Activated T-cell treated with anti-CD3 and anti-CD28 coated beads, Interleukin-2, amount 50 U/mL, for 4 hours (primary cell): Measurements from ENCODE around the gene CCDC12. TPM values are rescaled to one million over a fixed set of nuclear protein-coding genes. Genes with fewer than 3 reads are reported as not detected.
A peak's percentile ranks its signal among the peaks of the same experiment; 100 is the strongest.
"Not testable (repeated sequence)": the region's sequence is repeated elsewhere in the genome, so short reads cannot be mapped to it uniquely, and the experiment has no call there.

Source experiments
- ATAC-seq, 2 donors: fragments of 200-7000 bp; cut with Tn5 transposase; one replicate each; pipeline ENCODE4 v1.10.0; 2021
- DNase-seq: peaks from one replicate; pipeline ENCODE4 v3.0.0-alpha.2; 2020
- H3K27me3 Mint-ChIP-seq: one replicate; pipeline ENCODE4 v1.8.0; 2021; ENCODE audit warnings: low read depth, mixed read lengths
- H3K36me3 Mint-ChIP-seq: one replicate; pipeline ENCODE4 v1.8.0; 2022; ENCODE audit warnings: mixed read lengths; ENCODE audit not compliant: insufficient read depth
- H3K4me1 Mint-ChIP-seq: one replicate; pipeline ENCODE4 v1.8.0; 2021; ENCODE audit warnings: low read depth, mixed read lengths
- H3K4me3 Mint-ChIP-seq: one replicate; pipeline ENCODE4 v1.8.0; 2021; ENCODE audit warnings: mild to moderate bottlenecking, moderate library complexity, mixed read lengths
- H3K9me3 Mint-ChIP-seq: one replicate; pipeline ENCODE4 v1.8.0; 2021; ENCODE audit warnings: mixed read lengths
- total RNA-seq, 3 donors: library from RNA; stranded (reverse); gene quantifications; one replicate each; pipeline ENCODE4 v1.2.1, GENCODE V29; 2021

CCDC12 gene
- total RNA-seq, 3 donors from 2014 or later: 75.9 to 77.6 (median 76.5) TPM

DNA sequence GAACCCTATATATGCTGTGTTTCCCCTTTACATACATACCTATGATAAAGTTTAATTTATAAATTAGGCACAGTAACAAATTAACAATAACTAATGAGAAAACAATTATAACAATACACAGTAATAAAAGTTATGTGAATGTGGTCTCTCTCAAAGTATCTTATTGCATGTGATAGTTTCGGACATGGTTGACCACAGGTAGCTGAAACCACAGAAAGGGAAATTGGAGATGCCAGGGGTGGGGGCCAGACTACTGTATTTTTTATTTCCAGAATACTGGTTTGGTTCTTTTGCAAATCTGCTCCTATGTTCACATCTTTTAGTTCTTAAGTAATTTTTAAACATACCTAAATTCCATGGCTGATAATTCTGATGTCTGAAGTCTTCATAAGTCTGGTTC is 58.3 kb downstream of the CCDC12 start:
- H3K36me3 Mint-ChIP-seq: peaks cover 45% of the 10 kb centered on the region
- peaks cover 24% of the 10 kb centered on the region for H3K4me1 Mint-ChIP-seq
- no peak overlapping the region for H3K4me3 Mint-ChIP-seq
- no peaks in the 10 kb centered on the region for H3K27me3 Mint-ChIP-seq
- no peak for ATAC-seq
- no peaks in the 10 kb centered on the region for H3K9me3 Mint-ChIP-seq
- no peak for DNase-seq

DNA sequence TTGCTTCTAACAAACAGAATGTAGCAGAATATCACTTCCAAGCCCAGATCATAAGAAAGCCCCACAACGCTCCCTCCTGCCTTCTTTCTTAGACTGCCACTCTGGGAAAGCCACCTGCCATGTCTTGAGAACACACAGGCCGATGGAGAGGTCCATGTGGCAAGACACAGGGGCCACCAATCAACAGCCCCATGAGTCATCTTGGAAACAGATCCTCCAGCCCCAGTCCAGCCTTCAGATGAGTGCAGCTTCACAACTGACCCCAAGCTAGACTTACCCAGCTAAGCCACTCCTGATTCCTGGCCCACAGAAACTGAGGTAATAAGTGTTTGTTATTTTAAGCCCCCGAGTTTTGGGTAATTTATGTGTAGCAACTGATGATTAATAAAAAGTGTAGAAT is 59.3 kb downstream of the CCDC12 start:
- H3K9me3 Mint-ChIP-seq: no peaks in the 10 kb centered on the region
- H3K36me3 Mint-ChIP-seq: peaks cover 42% of the 10 kb centered on the region
- DNase-seq (no peak), ATAC-seq (no peak)
- no peaks in the 10 kb centered on the region for H3K27me3 Mint-ChIP-seq
- peaks cover 28% of the 10 kb centered on the region for H3K4me1 Mint-ChIP-seq
- H3K4me3 Mint-ChIP-seq: no peak overlapping the region

DNA sequence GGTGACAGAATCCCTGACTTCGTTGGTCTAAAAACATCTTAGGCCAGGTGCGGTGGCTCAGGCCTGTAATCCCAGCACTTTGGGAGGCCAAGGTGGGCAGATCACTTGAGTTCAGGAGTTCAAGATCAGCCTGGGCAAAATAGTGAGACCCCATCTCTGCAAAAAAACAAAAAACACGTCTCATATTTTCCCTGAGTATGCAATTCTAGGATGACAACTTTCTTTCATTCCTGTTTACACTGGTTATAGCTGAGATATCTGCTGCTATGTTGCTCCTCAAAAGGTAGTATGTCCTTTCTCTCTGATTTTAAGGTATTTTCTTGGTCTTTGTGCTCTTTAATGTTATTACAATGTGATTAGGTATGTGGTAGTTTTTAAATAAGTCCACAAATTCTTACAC is 59.7 kb downstream of the CCDC12 start:
- H3K9me3 Mint-ChIP-seq: no peaks in the 10 kb centered on the region
- H3K27me3 Mint-ChIP-seq: no peaks in the 10 kb centered on the region
- no peak for DNase-seq
- H3K4me3 Mint-ChIP-seq: no peak overlapping the region
- no peak for ATAC-seq
- peaks cover 28% of the 10 kb centered on the region for H3K4me1 Mint-ChIP-seq
- H3K36me3 Mint-ChIP-seq: peaks cover 43% of the 10 kb centered on the region

DNA sequence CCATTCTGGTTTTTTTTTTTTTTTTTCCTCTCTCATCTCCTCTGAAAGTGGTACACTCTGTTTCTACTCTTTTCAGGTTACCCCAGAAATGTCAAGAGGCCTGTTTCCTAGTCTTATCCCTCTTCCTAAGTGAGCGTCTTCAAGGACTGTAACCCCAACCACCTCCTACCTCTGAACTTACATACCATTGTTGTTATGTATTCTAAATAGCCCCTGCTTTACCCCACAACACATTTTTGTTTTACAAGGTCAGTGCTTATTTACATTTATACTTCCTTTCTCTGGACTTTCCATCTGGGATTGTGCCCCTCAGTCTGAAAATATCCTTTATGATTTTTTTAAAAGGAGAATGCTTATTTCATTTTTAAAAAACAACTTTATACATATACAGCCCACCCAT is 60.3 kb downstream of the CCDC12 start:
- no peak for DNase-seq
- no peak for ATAC-seq
- Mint-ChIP-seq H3K9me3 (no peaks in the 10 kb centered on the region), H3K4me1 (peaks cover 28% of the 10 kb centered on the region), H3K27me3 (no peaks in the 10 kb centered on the region), H3K36me3 (peaks cover 43% of the 10 kb centered on the region), H3K4me3 (no peak overlapping the region)

DNA sequence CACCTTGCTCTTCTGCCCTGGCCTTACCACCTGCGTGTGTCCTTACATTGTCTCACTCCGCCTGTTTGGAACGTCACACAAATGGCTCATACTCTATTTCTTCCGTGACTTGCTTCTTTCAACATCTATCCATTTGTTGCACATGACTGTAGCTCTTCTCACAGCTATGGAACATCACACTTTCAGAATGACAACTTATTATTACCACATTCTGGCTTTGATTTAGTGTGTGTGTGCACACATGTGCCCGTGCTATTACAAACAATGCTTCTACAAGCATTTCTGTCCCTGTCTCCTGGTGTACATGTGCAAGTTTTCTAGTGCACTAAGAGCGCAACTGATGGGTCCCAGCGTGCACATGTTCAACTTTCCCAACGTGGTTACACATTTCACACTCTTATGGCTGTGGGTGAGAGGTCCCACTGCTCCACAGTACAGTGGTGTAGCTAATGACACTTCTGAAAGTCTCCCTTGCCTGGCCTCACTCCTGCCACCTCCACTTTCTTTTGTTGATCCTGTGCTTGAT is 61.2 kb downstream of the CCDC12 start:
- no peaks in the 10 kb centered on the region for H3K9me3 Mint-ChIP-seq
- peaks cover 43% of the 10 kb centered on the region for H3K36me3 Mint-ChIP-seq
- ATAC-seq (peak; percentile 65 to 68), DNase-seq (no peak)
- H3K4me1 Mint-ChIP-seq: peaks cover 28% of the 10 kb centered on the region
- no peak overlapping the region for H3K4me3 Mint-ChIP-seq
- H3K27me3 Mint-ChIP-seq: no peaks in the 10 kb centered on the region

DNA sequence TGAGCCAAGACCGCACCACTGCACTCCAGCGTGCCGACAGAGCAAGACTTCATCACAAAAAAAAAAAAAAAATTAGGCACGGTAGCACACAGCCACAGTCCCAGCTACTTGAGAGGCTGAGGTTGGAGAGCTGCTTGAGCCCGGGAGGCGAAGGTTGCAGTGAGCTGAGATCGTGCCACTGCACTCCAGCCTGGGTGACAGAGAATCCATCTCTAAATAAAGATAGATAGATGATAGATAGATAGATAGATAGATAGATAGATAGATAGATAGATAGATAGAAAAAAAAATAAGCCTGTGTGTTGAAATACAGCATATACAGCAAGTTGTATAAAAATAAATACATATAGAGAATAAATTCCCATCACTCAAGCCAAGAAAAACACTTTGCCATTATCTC is 61.7 kb downstream of the CCDC12 start:
- DNase-seq: no peak
- peaks cover 38% of the 10 kb centered on the region for H3K36me3 Mint-ChIP-seq
- no peaks in the 10 kb centered on the region for H3K9me3 Mint-ChIP-seq
- no peak overlapping the region for H3K4me3 Mint-ChIP-seq
- H3K27me3 Mint-ChIP-seq: no peaks in the 10 kb centered on the region
- peaks cover 28% of the 10 kb centered on the region for H3K4me1 Mint-ChIP-seq
- no peak for ATAC-seq

DNA sequence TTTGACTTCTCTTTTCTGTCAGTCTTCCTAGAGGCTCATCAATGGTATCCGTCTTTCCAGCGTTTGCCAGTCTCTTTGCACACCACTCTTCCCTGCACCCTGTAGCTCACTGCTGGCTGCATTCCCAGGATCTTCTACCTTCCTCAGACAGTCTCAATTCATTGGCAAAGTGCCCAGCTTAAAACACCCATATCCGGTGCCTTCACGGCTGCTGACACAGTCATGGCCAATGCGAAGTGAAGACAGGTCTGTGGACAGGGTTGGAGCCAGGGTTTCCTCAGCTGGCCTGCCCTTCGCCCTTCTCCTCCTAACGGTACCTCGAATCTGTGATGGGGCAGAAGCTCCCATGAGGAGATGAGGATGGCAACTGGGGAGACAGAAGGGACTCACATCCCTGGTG is 62.9 kb downstream of the CCDC12 start:
- Mint-ChIP-seq H3K27me3 (no peaks in the 10 kb centered on the region), H3K9me3 (no peaks in the 10 kb centered on the region), H3K4me1 (peaks cover 34% of the 10 kb centered on the region), H3K36me3 (peaks cover 30% of the 10 kb centered on the region), H3K4me3 (no peak overlapping the region)
- DNase-seq (no peak), ATAC-seq (no peak)

DNA sequence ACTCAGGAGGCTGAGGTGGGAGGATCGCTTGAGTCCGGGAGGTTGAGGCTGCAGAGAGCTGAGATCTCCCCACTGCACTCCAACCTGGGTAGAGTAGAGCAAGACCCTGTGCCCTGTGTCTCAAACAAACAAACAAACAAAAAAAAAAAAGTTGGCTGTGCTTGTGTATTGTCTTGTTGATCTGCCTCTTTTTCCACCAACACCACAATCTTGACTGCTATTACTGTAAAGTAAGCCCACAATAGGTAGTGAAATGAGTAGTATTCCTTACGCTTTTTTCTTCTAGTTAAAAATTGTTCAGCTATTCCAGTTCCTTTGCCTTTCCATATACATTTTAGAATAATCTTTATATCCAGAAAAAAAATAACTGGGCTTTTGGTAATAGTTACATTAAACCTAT is 63.6 kb downstream of the CCDC12 start:
- Mint-ChIP-seq H3K4me3 (no peak overlapping the region), H3K27me3 (no peaks in the 10 kb centered on the region), H3K4me1 (peaks cover 34% of the 10 kb centered on the region), H3K36me3 (peaks cover 23% of the 10 kb centered on the region), H3K9me3 (no peaks in the 10 kb centered on the region)
- ATAC-seq (no peak), DNase-seq (no peak)

DNA sequence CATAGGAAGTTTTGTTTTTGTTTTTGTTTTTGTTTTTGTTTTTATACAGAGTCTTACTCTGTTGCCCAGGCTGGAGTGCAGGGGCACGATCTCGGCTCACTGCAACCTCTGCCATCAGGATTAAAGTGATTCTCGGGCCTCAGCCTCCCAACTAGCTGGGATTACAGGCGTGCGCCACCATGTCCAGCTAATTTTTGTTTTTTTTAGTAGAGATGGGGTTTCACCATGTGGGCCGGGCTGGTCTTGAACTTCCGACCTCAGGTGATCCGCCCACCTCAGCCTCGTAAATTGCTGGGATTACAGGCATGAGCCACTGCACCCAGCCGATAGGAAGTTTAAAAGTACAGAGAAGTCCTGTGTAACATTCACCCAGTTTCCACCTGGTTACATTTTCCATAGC is 65.6 kb downstream of the CCDC12 start:
- ATAC-seq, H3K27me3 Mint-ChIP-seq, H3K9me3 Mint-ChIP-seq, H3K4me3 Mint-ChIP-seq, H3K36me3 Mint-ChIP-seq, DNase-seq: not testable (repeated sequence)
- peaks cover 27% of the 10 kb centered on the region for H3K4me1 Mint-ChIP-seq

DNA sequence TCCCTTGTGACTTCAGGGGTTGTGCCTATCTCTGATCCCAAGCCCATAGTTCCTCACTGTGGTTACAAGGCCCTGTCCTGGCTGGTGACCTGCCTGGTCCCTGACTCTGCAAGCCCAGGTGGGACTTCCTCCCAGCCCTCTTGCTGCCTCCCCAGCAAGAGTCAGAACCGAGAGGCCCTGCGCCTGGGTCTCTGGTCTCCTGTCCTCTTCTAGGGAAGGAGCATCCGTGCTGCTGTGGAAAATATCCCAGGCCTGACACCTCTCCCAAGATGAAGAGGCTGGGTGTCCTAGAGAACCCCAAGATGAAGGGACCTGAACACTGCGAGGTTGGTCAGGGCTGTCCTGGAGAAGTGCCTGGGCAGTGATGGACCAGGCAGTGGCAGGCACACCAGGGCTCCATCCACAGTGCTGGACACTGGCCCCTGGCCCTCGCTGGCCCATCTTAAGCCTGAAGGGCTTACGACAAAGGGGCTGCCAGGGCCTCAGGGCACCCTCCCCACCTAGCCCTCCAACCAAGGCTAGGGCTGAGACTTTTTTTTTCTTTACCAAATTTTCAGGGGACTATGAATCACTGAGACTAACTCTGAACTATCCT is 66.3 kb downstream of the CCDC12 start:
- H3K9me3 Mint-ChIP-seq: no peaks in the 10 kb centered on the region
- DNase-seq (no peak), ATAC-seq (peak; percentile 2 to 4)
- H3K4me1 Mint-ChIP-seq: peaks cover 22% of the 10 kb centered on the region
- H3K4me3 Mint-ChIP-seq: no peak overlapping the region
- H3K27me3 Mint-ChIP-seq: no peaks in the 10 kb centered on the region
- peaks cover 4% of the 10 kb centered on the region for H3K36me3 Mint-ChIP-seq

DNA sequence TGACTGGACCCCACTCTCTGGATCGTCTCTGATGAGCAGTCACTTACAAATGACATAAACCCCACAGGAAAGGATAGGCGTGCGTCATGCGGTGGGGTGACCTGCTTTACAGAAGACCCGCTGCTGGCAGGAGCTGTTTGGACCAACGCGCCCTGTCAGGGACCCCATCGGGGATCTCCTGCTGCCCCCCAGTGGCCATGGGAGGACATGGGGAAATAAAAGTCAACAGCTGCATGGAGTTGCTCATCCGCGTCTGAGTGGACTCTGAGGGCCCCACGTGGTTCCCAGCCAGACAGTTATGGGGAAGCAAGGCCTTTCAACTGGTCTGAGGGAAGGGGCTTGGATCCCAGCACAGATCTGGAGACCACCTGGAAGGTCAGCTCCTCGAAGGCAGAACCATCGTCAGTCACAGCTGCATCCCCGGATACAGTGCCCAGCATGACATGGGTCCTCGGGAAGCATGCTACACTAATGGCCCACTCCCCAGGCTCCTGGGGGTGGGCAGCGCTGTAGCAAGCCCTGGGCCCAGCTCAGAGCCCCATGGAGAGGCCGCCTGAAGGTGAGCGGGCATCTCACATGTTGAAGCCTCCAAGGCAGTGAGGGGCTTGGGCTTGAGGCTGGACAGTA is 66.9 kb downstream of the CCDC12 start:
- Mint-ChIP-seq H3K9me3 (no peaks in the 10 kb centered on the region), H3K4me3 (no peak overlapping the region), H3K4me1 (peaks cover 19% of the 10 kb centered on the region), H3K27me3 (no peaks in the 10 kb centered on the region), H3K36me3 (peaks cover 2% of the 10 kb centered on the region)
- DNase-seq (peak; percentile 75), ATAC-seq (peak; percentile 86 to 88)

DNA sequence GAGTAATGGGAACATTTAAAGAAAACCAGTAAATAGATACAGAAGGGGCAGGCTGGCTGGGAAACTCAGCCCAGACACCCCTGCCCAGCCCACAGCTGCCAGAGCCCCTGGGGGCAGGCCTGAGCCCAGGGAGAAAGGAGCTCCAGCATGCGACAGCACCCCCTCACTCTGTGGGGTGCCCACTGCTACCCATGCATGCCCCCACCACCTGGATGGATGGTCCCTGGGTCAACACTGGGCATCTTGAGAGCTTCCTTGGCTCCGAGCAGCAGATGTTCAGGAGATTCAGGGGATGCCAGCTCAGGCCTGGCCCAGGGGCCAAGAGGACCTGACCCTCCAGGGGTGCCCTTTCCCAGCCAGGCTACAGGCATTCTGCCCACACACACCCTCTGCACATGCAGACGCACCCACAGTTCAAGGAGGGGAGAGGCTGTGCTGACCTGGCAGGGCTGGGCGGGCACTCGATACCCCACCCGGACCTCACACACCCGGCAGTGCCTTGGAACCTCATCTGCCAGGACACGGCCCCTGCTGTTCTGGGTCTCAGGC is 67.5 kb downstream of the CCDC12 start:
- H3K4me3 Mint-ChIP-seq: no peak overlapping the region
- peaks cover 2% of the 10 kb centered on the region for H3K36me3 Mint-ChIP-seq
- ATAC-seq: peak in 1 of 2 donors; percentile 5
- DNase-seq: no peak
- no peaks in the 10 kb centered on the region for H3K27me3 Mint-ChIP-seq
- peaks cover 18% of the 10 kb centered on the region for H3K4me1 Mint-ChIP-seq
- H3K9me3 Mint-ChIP-seq: no peaks in the 10 kb centered on the region

DNA sequence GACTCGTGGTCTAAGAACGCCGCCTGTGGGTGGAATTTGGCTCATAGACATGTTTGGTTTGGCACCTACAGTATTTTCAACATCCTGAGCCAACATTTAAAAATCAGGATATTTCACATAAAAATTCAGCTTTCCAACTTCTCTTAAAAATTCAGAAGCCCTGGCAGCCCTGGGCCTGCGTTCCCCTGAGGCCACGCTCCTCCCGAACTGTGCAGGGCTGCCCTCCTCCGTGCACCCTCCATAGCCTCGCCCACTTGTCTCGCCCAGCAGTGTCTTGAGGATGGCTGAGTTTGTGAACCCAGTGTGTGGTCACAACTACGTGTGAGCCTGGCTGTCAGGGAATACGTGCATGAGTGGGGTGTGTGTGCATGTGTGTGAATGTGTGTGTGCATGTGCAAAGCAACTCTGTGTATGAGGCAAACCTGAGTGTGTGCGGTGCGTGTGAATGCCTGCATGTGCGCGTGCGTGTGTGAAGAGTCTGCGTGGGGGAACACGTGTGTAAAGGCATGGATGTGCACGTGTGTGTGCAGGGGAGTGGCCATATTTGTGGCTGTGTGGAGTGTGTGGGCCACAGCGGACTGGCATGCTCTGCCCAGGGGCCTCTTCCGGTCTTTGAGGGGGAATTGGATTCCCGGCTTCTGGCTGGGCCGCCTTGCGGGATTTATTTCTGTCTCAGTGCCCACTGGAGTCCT is 68.1 kb downstream of the CCDC12 start:
- H3K27me3 Mint-ChIP-seq: no peaks in the 10 kb centered on the region
- DNase-seq (no peak), ATAC-seq (no peak)
- peaks cover 2% of the 10 kb centered on the region for H3K36me3 Mint-ChIP-seq
- H3K4me3 Mint-ChIP-seq: no peak overlapping the region
- H3K9me3 Mint-ChIP-seq: no peaks in the 10 kb centered on the region
- peaks cover 13% of the 10 kb centered on the region for H3K4me1 Mint-ChIP-seq

DNA sequence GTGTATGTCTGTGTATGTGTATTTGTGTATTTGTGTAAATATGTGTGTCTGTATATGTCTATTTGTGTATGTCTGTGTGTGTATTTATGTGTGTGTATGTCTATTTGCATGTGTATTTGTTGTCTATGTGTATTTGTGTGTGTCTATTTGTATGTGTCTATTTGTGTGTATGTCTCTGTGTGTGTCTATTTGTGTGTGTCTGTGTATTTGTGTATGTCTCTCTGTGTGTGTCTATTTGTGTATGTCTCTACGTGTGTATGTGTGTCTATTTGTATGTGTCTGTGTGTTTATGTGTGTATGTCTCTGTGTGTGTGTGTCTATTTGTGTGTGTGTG is 68.6 kb downstream of the CCDC12 start:
- Mint-ChIP-seq H3K4me1 (peaks cover 9% of the 10 kb centered on the region), H3K36me3 (peaks cover 2% of the 10 kb centered on the region), H3K4me3 (no peak overlapping the region), H3K9me3 (no peaks in the 10 kb centered on the region), H3K27me3 (no peaks in the 10 kb centered on the region)
- ATAC-seq: no peak
- DNase-seq: no peak

DNA sequence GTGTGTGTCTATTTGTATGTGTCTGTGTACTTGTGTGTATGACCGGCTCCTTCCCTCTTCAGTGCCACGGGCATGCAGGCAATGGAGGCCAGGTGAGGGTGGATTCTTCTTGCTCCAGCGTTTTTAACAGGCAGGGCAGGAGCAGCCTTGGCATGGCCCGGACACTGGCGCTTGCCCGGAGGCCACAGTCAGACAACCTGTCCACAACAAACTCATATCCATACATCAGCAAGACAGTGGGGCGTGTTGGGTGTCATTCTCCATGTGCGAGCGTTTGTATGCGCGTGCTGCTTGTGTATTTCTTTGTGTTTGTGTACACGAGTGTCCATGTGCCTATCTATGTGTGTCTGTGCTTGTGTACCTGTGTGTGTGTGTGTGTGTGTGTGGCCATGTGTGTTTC is 69.3 kb downstream of the CCDC12 start:
- peaks cover 7% of the 10 kb centered on the region for H3K4me1 Mint-ChIP-seq
- H3K36me3 Mint-ChIP-seq: peaks cover 1% of the 10 kb centered on the region
- no peaks in the 10 kb centered on the region for H3K27me3 Mint-ChIP-seq
- ATAC-seq: no peak
- no peak overlapping the region for H3K4me3 Mint-ChIP-seq
- DNase-seq: no peak
- H3K9me3 Mint-ChIP-seq: no peaks in the 10 kb centered on the region
